ENCODE data around the gene PLEKHS1.
"Not testable (repeated sequence)": the region's sequence is repeated elsewhere in the genome, so short reads cannot be mapped to it uniquely, and the experiment has no call there.

The PLEKHS1 gene

GRCh38 chr10:113819989-113820388 lies 68.5 kb downstream of the PLEKHS1 start:
- H3K9me3 ChIP-seq (ENCODE audit: control insufficient read depth in 5 of 5, low read length in 5 of 5): no peaks in the 10 kb centered on the region
- H3K27ac ChIP-seq (ENCODE audit: low read depth, low read length): no peak overlapping the region
- H3K4me3 ChIP-seq (ENCODE audit: low read depth in 1 of 5, low read length in 5 of 5): no peak overlapping the region
- no peaks in the 10 kb centered on the region for H3K36me3 ChIP-seq (ENCODE audit: control insufficient read depth in 5 of 5, insufficient read depth in 5 of 5, low read length in 5 of 5)
- no peak overlapping the region for H3K9ac ChIP-seq (ENCODE audit: low read length in 5 of 5)
- H3K27me3 ChIP-seq (ENCODE audit: control insufficient read depth in 5 of 5, insufficient read depth in 4 of 5, low read length in 5 of 5): no peaks in the 10 kb centered on the region
- H3K4me1 ChIP-seq (ENCODE audit: control insufficient read depth in 5 of 5, insufficient read depth in 5 of 5, low read length in 5 of 5): no peaks in the 10 kb centered on the region

- Histone ChIP-seq H3K9ac (ENCODE audit: low read length in 5 of 5) (no peak overlapping the region), H3K36me3 (ENCODE audit: control insufficient read depth in 5 of 5, insufficient read depth in 5 of 5, low read length in 5 of 5) (no peaks in the 10 kb centered on the region), H3K4me3 (ENCODE audit: low read depth in 1 of 5, low read length in 5 of 5) (no peak overlapping the region), H3K27ac (ENCODE audit: low read depth, low read length) (no peak overlapping the region), H3K9me3 (ENCODE audit: control insufficient read depth in 5 of 5, low read length in 5 of 5) (no peaks in the 10 kb centered on the region), H3K27me3 (ENCODE audit: control insufficient read depth in 5 of 5, insufficient read depth in 4 of 5, low read length in 5 of 5) (no peaks in the 10 kb centered on the region), H3K4me1 (ENCODE audit: control insufficient read depth in 5 of 5, insufficient read depth in 5 of 5, low read length in 5 of 5) (no peaks in the 10 kb centered on the region)
Measured at GRCh38 chr10:113820507-113820906, 69.0 kb downstream of the PLEKHS1 start.

- H3K9ac ChIP-seq (ENCODE audit: low read length in 5 of 5); H3K9me3 ChIP-seq (ENCODE audit: control insufficient read depth in 5 of 5, low read length in 5 of 5); H3K36me3 ChIP-seq (ENCODE audit: control insufficient read depth in 5 of 5, insufficient read depth in 5 of 5, low read length in 5 of 5); H3K27me3 ChIP-seq (ENCODE audit: control insufficient read depth in 5 of 5, insufficient read depth in 4 of 5, low read length in 5 of 5); H3K4me3 ChIP-seq (ENCODE audit: low read depth in 1 of 5, low read length in 5 of 5); H3K27ac ChIP-seq (ENCODE audit: low read depth, low read length); H3K4me1 ChIP-seq (ENCODE audit: control insufficient read depth in 5 of 5, insufficient read depth in 5 of 5, low read length in 5 of 5): not testable (repeated sequence)
Measured at GRCh38 chr10:113821306-113821705, 69.8 kb downstream of the PLEKHS1 start.

GRCh38 chr10:113822174-113822573 lies 70.7 kb downstream of the PLEKHS1 start:
- Histone ChIP-seq H3K36me3 (ENCODE audit: control insufficient read depth in 5 of 5, insufficient read depth in 5 of 5, low read length in 5 of 5) (no peaks in the 10 kb centered on the region), H3K9me3 (ENCODE audit: control insufficient read depth in 5 of 5, low read length in 5 of 5) (no peaks in the 10 kb centered on the region), H3K4me3 (ENCODE audit: low read depth in 1 of 5, low read length in 5 of 5) (no peak overlapping the region), H3K27me3 (ENCODE audit: control insufficient read depth in 5 of 5, insufficient read depth in 4 of 5, low read length in 5 of 5) (no peaks in the 10 kb centered on the region), H3K9ac (ENCODE audit: low read length in 5 of 5) (no peak overlapping the region), H3K27ac (ENCODE audit: low read depth, low read length) (no peak overlapping the region), H3K4me1 (ENCODE audit: control insufficient read depth in 5 of 5, insufficient read depth in 5 of 5, low read length in 5 of 5) (no peaks in the 10 kb centered on the region)

- Histone ChIP-seq H3K4me3 (ENCODE audit: low read depth in 1 of 5, low read length in 5 of 5) (no peak overlapping the region), H3K9me3 (ENCODE audit: control insufficient read depth in 5 of 5, low read length in 5 of 5) (no peaks in the 10 kb centered on the region), H3K36me3 (ENCODE audit: control insufficient read depth in 5 of 5, insufficient read depth in 5 of 5, low read length in 5 of 5) (no peaks in the 10 kb centered on the region), H3K9ac (ENCODE audit: low read length in 5 of 5) (no peak overlapping the region), H3K27ac (ENCODE audit: low read depth, low read length) (no peak overlapping the region), H3K4me1 (ENCODE audit: control insufficient read depth in 5 of 5, insufficient read depth in 5 of 5, low read length in 5 of 5) (no peaks in the 10 kb centered on the region), H3K27me3 (ENCODE audit: control insufficient read depth in 5 of 5, insufficient read depth in 4 of 5, low read length in 5 of 5) (no peaks in the 10 kb centered on the region)
Measured at GRCh38 chr10:113823389-113823788, 71.9 kb downstream of the PLEKHS1 start.

- H3K27me3 ChIP-seq (ENCODE audit: control insufficient read depth in 5 of 5, insufficient read depth in 4 of 5, low read length in 5 of 5): no peaks in the 10 kb centered on the region
- H3K4me3 ChIP-seq (ENCODE audit: low read depth in 1 of 5, low read length in 5 of 5): no peak overlapping the region
- no peak overlapping the region for H3K27ac ChIP-seq (ENCODE audit: low read depth, low read length)
- H3K36me3 ChIP-seq (ENCODE audit: control insufficient read depth in 5 of 5, insufficient read depth in 5 of 5, low read length in 5 of 5): no peaks in the 10 kb centered on the region
- no peak overlapping the region for H3K9ac ChIP-seq (ENCODE audit: low read length in 5 of 5)
- no peaks in the 10 kb centered on the region for H3K4me1 ChIP-seq (ENCODE audit: control insufficient read depth in 5 of 5, insufficient read depth in 5 of 5, low read length in 5 of 5)
- no peaks in the 10 kb centered on the region for H3K9me3 ChIP-seq (ENCODE audit: control insufficient read depth in 5 of 5, low read length in 5 of 5)
Measured at GRCh38 chr10:113825791-113826190, 74.3 kb downstream of the PLEKHS1 start.

GRCh38 chr10:113828567-113828966 lies 77.1 kb downstream of the PLEKHS1 start:
- not testable (repeated sequence) for H3K9me3 ChIP-seq (ENCODE audit: control insufficient read depth in 5 of 5, low read length in 5 of 5); H3K4me3 ChIP-seq (ENCODE audit: low read depth in 1 of 5, low read length in 5 of 5)

More at GRCh38 chr10:113828567-113828966, 77.1 kb downstream of the PLEKHS1 start:
- not testable (repeated sequence) for H3K27ac ChIP-seq (ENCODE audit: low read depth, low read length); H3K4me1 ChIP-seq (ENCODE audit: control insufficient read depth in 5 of 5, insufficient read depth in 5 of 5, low read length in 5 of 5); H3K36me3 ChIP-seq (ENCODE audit: control insufficient read depth in 5 of 5, insufficient read depth in 5 of 5, low read length in 5 of 5); H3K9ac ChIP-seq (ENCODE audit: low read length in 5 of 5); H3K27me3 ChIP-seq (ENCODE audit: control insufficient read depth in 5 of 5, insufficient read depth in 4 of 5, low read length in 5 of 5)

Measured in subcutaneous abdominal adipose tissue (tissue), 5 donors.